ENCODE data around the gene KCNIP3.

DNA sequence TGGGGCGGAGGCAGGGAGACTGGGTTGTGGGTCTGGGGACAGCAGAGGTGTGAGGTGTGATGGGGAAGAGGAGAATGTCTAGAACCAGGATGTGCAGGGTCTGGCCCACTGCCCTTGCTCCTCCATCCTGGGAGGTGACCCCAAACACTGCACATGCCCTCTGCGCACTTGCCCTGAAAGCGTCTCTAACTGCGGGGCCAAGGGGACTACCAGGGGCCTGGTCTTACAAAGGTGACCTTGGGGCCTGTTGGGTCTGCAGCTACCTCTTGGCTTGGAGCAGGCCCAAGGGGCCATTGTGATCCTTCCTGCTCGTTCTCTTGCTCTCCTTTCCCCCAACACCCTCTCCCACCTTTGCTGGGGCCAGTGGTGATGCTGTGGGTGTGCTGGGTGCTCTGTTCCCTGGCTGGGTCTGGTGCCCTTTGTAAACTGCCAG lies 57.3 kb downstream of the KCNIP3 start:
- TF ChIP-seq, protein P1, sequence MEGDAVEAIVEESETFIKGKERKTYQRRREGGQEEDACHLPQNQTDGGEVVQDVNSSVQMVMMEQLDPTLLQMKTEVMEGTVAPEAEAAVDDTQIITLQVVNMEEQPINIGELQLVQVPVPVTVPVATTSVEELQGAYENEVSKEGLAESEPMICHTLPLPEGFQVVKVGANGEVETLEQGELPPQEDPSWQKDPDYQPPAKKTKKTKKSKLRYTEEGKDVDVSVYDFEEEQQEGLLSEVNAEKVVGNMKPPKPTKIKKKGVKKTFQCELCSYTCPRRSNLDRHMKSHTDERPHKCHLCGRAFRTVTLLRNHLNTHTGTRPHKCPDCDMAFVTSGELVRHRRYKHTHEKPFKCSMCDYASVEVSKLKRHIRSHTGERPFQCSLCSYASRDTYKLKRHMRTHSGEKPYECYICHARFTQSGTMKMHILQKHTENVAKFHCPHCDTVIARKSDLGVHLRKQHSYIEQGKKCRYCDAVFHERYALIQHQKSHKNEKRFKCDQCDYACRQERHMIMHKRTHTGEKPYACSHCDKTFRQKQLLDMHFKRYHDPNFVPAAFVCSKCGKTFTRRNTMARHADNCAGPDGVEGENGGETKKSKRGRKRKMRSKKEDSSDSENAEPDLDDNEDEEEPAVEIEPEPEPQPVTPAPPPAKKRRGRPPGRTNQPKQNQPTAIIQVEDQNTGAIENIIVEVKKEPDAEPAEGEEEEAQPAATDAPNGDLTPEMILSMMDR (IDR thresholded peaks at IDR 0.05), result no peak
- no peak for TF ChIP-seq POLR2A (IDR thresholded peaks at IDR 0.05)

All from esophagus squamous epithelium (tissue), 4 donors.